HG03571 (cell line): ENCODE results near the gene HEPHL1.
"Not testable (repeated sequence)": the region's sequence is repeated elsewhere in the genome, so short reads cannot be mapped to it uniquely, and the experiment has no call there.

Source experiments
- ATAC-seq: cut with Tn5 transposase; IDR thresholded peaks from one replicate; pipeline ENCODE4 v1.9.1; 2021; ENCODE audit not compliant: unreplicated experiment

The HEPHL1 gene, protein sequence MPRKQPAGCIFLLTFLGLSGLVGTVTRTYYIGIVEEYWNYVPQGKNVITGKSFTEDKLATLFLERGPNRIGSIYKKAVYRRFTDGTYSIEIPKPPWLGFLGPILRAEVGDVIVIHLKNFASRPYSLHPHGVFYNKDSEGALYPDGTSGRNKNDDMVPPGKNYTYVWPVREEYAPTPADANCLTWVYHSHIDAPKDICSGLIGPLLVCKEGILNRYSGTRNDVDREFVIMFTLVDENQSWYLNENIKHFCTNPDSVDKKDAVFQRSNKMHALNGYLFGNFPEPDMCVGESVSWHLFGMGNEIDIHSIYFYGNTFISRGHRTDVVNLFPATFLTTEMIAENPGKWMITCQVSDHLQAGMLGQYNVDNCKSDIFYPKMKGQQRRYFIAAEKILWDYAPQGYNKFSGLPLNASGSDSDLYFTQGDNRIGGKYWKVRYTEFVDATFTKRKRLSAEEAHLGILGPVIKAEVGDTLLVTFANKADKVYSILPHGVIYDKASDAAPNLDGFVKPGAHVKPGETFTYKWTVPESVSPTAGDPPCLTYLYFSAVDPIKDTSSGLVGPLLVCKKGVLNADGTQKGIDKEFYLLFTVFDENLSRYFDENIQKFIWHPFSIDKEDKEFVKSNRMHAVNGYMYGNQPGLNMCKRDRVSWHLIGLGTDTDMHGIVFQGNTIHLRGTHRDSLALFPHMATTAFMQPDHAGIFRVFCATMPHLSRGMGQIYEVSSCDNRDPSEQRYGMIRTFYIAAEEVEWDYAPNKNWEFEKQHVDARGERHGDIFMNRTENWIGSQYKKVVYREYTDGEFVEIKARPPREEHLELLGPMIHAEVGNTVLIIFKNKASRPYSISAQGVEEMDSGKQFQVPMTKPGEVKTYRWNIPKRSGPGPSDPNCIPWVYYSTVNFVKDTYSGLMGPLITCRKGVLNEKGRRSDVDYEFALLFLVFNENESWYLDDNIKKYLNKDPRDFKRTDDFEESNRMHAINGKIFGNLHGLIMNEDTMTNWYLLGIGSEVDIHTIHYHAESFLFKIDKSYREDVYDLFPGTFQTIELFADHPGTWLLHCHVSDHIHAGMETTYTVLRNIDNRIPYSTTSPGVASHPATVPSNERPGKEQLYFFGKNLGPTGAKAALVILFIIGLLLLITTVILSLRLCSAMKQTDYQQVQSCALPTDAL

DNA sequence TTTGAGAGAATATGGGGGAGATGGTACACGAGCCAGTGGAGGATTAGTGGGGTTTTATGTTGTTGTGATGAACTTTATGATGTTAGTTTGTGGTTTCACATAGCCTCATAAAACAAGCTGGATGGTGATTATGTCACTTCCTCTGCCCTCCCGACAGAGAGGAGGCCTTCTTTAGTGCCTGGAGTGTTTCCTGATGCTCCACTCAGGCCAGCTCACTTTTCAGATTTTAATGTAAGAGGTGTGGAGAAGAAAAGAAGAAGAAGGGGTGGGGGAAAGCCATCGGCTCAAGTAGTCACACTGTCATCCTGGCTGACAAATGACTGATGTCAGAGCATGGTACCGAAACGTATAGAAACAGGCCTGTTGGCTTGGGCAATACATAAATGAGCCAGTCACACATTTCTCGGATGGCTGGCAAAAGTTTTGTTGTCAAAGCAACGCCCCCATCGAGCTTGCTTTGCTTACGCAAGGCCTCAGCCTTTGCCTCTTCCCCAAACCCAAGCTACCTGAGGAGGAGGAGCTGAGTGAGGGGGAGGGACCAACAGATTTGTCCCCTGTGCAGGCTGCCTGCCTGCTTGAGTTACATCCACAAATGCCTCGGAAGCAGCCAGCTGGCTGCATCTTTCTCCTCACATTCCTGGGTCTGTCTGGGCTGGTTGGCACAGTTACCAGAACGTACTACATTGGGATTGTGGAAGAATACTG is at the start of gene HEPHL1:
Gene HEPHL1 (plus strand): TSS at position 578 of the 705 bp plus-strand sequence. CDS start 15 bp downstream, at position 593.
- ATAC-seq: no peak

DNA sequence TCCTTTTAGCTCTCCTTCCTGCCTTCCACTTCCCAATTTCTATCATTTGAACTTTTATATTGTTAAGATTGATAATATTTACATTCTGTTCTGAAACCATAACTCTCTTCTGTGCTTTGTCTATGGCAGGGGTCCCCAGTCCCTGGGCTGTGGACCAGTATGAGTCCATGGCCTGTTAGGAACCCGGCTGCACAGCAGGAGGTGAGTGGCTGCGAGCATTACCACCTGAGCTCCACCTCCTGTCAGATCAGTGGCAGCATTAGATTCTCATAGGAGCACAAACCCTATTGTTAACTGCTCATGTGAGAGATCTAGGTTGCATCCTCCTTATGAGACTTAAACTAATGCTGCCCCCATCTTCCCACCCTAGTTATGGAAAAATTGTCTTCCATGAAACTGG is 48.4 kb upstream of the HEPHL1 start:
- no peak for ATAC-seq

DNA sequence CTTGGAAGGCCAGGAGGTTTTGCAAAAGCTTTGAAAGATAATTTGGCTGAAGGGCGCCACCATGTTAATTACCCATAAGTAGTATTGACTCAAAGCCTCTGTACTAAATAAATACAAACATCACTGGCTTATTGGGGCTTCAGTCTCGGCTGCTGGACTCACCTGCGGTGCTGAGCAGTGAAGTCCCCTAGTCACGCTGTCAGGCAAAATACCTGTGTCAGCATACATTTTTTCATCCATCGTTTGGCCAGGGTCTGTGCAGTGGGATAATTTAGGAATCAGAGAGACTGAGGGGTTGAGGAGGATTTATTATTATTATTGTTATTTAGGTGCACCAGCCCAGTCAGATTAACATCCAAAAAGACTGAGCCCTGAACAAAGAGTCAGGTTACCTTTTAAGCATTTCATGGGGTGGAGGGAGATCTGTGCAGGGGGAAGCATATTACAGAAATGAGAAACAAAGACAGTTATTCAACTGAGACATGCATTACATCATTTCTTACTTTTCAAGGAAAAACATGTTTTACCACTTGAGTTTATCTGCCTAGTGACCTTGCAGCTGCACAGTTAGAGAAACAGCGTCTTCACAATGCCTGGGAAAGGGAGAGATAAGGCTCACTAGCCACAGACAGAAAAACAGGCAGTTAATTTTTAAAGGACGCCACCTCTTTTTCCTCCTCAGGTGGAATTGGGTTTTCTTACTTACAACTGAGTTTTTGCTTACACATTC is 47.7 kb upstream of the HEPHL1 start:
- not testable (repeated sequence) for ATAC-seq

DNA sequence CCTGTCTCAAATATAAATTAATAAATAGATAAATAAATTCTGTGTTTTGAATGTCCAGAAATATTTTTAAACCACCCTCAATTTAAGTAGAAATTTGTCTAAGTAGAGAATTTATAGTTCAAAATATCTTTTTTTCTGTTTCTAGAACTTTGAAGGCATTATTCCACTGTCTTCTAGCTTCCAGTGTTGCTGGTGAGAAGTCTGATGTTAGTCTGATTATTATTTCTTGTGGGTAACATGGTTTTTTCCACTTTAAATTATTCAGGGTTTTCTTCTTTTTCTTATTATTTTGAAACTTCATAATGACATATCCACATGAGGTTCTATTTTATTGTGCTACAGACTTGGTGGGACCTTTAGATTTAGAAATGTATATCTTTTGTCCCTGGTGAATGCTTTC is 46.4 kb upstream of the HEPHL1 start:
- no peak for ATAC-seq

DNA sequence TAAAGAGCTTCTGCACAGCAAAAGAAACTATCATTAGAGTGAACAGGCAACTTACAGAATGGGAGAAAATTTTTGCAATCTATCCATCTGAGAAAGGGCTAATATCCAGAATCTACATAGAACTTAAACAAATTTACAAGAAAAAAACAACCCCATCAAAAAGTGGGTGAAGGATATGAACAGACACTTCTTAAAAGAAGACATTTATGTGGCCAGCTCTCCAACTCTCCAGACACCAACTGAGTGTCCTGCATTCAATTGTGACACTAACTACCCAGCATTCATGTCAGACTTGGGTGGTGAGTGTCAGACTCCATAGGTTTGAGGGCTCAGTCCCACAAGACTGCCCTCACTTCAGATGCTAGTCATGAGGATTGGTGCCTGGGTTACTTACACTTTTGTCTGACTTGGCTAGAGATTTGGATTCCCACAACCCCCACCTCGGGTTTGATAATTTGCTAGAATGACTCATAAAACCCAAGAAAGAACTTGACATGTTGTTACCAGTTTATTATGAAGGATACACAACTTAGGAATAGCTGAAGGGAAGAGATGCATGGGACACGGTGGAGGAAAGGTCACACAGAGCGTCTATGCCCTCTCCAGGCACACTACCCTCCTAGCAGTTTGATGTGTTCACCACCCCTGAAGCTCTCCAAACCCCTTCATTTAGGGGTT is 44.4 kb upstream of the HEPHL1 start:
- not testable (repeated sequence) for ATAC-seq

DNA sequence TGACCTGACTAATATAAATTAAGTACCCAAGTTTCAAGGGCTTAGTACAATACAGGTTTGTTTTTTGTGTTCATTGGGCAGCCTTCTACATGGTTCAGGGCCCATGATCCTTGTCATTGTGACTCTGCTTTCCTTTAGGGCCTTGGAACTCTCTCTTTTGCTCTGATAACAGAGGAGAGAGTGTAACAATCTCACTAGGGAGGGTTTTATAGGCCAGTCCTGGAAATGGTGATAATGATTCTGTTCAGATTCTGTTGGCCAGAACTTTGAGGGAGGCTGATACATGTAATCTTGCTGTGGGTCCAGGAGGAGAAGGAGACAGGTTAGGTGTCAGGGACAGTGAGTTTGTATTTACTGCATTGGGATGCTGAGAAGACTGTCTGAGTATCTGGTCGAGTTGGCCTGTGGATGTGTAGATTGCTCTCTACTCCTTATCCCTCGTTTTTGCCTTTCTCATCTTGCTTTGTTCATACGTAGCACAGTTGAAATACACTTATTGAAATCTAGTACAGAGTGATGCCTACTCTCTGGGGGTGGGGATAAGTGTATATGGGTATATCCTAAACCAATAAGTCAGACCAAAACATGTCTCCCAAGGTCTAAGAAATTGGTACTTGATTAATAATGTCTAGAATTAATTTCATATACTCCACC is 37.5 kb upstream of the HEPHL1 start:
- ATAC-seq: no peak

DNA sequence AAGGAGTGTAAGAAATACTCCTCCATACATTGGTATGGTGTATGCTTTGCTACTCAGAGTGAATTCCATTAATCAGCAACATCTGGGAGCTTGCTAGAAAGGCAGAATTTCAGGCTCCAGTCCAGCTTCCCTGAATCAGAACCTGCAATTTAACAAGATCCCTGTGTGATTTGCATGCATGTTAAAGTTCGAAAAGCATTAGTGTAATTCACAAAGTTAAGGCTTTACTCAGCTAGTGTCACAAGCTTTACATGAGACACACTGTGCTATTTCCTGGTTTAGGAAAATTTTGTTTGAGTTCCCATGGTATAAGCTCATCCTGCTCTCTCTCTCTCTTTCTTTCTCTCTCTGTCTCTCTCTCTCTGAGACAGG is 37.0 kb upstream of the HEPHL1 start:
- no peak for ATAC-seq

DNA sequence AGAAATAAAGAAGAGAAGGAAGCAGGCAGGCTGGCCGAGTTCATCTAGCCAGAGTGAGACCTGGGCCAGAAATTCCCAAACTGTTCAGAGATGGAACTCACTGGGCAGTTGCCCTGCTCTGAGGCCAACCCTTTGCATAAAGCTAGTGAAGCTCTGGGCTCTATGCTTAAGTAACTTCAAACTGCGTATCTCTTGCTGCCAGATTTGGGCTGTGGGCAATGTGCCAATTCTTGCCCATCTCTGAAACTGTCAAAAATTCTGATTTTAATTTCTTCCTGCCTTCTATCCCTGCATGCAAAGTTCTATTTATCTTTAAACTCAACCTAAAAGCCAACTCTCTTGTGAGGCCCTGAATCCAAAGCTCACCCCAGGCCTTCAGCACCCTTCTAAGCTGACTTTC is 36.2 kb upstream of the HEPHL1 start:
- ATAC-seq: no peak

DNA sequence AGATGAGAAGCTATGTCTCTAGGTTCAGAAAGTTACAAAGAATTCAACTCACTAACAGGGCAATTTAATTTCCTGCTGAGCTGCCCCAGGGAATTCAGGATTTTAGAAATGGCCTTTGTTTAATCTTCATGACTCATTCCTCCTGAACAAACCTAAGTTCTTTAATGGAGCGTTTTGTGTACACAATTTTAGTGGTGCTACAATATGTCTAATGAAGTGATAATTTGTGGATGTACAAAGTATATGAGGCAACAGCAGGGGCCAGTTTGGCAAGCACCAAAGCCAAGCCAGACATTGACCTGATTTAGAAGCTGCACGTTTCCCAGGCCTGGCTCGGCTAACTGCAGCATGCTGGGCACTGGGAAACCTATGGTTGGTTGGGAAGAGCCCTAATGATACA is 34.4 kb upstream of the HEPHL1 start:
- ATAC-seq: no peak

DNA sequence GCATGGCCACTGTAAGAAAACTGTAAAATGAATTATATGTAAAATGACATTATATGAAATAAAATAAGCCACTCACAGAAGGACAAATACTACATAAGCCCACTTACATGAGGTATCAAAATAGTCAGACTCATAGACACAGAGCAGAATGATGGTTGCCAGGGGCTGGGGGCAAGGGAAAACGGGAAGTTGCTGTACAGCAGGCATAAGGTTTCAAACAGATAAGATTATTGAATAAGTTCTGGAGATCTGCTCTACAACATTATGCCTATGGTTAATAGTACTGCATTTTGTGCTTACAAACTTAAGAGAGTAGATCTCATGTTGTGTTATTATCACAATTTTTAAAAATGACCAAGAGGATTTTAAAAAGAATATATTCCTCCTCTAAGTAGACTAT is 32.7 kb upstream of the HEPHL1 start:
- no peak for ATAC-seq

DNA sequence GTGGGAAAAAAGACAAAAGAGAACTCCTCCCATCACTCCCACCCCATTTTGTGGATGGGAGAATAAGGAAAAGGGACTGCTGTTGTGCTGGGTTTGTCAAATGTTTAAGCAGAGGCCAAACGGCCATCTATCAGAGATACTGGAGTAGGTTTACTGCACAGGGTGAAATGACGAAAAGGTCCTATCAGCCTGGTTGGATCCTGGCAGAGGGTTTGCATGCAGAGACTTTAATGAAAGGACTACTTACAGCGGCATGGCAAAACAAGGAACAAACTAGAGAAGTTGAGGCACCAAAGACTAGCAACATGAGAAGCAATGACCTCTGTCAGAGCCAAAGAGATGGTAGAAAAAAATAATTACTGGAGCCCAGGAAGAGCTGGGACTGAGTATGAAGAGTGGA is 32.2 kb upstream of the HEPHL1 start:
- no peak for ATAC-seq

DNA sequence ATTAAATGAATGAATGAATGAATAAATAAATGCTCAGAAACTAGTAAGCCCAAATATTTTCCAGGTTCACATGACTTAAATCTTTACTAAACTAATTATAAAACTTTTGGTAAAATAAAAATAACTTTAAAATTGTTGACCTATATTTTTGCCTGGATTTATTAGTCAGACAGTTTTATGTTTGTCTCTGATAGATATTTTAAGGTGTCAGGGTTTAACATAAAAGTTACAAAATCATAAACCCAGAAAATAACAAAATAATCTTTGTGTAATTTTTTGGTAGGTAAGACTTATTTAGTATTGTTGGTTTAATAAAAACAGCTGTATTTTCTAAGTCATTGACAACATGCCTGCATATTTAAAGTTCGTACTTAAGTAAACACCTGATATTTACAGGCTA is 27.4 kb upstream of the HEPHL1 start:
- ATAC-seq: no peak

DNA sequence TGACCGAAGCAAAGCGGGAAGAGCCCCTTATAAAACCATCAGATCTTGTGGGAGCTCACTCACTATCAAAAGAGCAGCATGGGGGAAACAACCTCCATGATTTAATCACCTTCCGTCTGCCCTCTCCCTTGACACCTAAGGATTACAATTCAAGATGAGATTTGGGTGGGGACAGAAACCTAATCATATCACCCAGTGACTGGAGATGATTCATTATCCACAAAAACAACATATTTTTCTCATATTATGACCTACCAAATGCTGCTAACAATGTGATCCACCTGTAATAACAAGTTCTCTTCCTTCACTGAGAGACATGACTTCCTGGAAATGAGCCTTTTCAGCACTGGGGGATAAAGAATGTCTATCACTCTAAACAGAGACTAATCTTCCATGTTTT is 23.4 kb upstream of the HEPHL1 start:
- no peak for ATAC-seq

DNA sequence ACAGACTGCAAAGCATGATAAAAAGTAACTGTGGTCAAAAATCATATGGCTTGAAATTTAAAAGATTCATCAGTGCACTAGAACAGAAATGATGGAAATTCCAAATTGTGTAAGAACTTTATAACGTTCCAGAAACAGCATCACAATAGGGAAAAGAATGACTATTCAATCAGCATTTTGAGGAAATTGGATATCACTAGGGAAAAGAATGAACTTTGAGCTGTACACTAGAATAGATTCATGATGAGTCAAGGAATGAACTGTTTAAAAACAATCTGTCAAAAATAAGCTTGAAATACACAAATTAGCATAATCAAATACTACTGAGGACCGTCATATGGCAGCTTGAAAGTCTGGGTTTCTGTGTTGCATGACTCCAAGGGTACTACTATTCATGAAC is 20.5 kb upstream of the HEPHL1 start:
- no peak for ATAC-seq

DNA sequence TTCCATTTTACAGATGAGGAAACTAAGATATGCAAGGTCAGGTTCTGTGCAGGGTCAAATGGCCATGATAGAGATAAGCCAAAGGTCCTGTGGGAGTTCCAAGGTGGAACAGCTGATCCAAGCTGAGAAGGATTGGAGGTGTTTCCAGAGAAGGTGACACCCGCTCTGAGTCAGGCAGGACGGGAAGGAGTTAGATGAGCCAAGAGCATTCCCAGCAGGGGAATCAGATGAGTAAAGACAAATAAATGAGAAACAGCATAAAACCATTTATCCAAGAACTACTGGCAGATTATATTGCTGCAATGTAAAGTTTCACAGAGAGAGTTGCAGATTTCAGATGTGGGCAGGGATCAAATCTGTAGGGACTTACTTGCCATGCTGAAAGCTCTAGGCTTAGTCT is 18.9 kb upstream of the HEPHL1 start:
- no peak for ATAC-seq

DNA sequence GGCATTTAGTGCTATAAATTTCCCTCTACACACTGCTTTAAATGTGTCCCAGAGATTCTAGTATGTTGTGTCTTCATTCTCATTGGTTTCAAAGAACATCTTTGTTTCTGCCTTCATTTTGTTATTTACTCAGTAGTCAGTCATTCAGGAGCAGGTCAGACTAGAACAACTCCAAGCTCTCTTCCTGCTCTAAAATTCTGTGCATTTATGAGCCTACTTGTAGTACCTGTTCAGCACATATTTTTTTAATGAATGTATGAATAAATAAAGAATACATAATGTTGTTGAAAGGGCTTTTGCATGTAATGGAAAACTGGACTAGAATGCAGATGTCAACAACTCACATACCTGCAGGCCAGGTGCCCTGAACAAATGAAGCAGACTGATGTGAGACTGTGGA is 13.7 kb upstream of the HEPHL1 start:
- no peak for ATAC-seq

DNA sequence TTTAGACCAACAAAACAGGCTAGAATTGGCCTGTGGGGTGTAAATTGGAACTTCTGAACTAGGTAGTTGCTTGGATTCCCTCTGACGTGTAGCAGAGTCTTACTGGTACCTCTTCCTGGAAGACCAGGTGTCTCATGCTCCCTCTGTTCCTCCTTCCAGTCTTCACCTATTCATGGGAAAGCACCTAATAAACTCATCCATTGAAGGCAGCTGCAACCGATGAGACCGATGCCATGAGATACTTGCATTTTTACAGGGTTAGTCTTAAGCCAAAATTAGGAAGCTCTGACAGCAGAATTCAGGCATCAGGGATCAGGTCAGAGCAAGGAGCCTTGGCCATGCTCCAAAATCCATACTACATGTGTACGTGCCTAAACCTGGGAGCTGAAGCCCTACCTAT is 13.2 kb upstream of the HEPHL1 start:
- no peak for ATAC-seq

DNA sequence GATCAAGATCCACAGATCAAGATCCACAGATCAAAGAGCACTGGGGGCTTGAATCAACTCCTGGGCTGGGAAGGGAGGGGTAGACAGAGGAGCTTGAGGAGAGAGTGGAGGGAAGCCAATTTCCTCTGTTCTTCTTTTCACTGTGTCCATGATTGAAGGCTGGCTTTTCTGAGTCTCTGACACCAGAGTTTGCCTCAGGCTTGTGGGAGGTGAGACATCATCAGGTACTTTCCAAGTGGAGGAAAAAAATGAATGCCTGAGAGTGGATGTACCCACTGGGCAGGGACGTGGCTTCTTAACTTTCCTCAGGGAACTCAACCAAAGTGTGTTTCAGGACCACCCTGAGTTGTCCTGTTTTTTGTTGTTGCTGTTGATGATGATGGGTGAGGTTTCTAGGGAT is 11.0 kb upstream of the HEPHL1 start:
- ATAC-seq: no peak

DNA sequence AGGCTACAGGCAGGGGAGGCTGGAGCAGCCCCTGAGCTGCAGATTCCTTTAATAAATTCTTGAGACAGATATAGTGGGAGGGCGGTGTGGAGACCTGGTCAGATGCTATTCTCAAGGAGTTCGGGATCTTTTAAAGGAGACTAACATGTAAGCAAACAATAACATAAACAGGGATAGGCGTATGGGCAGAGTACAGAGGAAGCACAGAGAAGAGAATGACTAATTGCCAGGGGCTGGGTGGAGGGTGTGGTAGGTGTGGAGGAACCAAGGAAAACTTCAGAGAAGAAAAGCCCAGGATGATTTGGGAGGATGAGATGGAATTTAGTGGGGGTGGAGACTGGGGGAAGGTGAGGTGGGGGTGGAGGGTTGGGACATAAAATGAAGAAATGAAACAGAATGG is 9.7 kb upstream of the HEPHL1 start:
- ATAC-seq: no peak
